IPS DF 19.7 (cell line): ENCODE results near the gene HHLA2.
"Not testable (repeated sequence)": the region's sequence is repeated elsewhere in the genome, so short reads cannot be mapped to it uniquely, and the experiment has no call there.

Experiments
- DNase-seq: peaks from one replicate; pipeline ENCODE4 v3.0.0-alpha.2; 2013; ENCODE audit warnings: low read depth, low spot score

The HHLA2 gene

DNA sequence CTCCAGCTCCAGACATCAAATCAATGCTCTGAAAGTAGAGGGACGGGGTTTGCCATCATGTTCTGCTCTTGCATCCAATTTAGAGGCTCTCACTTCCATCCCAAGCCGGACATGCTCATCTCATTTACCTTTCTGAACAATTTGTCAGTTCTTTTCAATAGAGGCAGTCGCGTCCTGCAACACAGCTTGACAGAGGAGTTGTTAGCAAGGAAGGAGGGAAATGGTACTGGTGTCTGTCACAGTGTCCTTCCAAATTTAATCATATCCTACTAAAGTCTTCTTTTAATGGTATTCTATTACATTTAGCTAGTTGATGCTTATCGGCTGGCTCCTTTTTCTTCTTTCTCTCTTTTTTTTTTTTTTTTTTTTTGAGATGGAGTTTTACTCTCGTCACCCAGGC, 45.6 kb downstream of the HHLA2 start:
- DNase-seq = no peak

DNA sequence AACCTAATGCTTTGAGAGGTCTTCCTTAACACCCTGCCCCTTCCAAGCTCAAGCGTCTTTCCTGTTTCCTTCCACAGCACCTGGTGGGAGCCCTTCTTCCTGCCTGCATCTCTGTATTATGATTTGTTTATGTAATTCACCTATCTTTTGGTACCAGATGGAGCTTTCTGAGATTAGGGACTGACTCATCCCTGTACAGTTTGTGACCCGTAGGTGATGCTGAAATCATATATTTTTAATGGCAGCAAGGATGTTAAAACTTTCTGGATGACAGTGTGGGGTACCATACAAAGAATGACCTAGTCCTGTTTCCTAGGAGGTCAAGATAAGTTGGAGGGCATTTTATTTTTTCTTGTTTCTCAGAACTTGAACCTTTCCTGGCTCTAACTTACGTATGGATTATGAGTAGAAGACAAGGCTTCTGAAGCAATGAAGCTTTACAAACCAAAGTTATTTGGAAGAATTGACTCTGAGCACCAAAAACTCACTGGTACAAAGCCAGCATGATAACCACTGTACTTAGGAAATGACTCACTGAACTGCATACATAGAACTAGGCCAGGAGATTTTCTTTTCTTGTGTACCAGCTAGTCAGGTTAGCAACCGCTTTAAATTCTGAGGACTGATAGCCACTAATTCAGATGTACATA, 46.6 kb downstream of the HHLA2 start:
- no peak for DNase-seq

DNA sequence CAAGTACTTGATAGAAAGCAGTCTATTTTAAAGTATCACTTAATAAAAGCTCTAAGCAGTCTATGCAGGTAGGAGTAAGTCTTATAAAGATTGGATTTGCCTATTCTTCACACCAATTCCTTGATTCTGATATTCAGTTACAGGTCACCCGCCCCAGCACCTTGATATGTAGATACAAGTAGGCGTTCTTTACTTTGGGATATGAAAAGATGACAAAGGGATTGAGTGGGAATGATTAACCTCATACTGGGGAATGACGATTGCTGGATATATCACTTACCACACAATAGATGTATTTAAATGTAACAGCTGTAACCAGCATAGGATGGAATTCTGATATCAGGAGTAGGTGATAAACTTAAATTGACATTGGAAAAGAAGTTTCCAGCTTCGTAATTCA, 47.1 kb downstream of the HHLA2 start:
- DNase-seq = no peak

DNA sequence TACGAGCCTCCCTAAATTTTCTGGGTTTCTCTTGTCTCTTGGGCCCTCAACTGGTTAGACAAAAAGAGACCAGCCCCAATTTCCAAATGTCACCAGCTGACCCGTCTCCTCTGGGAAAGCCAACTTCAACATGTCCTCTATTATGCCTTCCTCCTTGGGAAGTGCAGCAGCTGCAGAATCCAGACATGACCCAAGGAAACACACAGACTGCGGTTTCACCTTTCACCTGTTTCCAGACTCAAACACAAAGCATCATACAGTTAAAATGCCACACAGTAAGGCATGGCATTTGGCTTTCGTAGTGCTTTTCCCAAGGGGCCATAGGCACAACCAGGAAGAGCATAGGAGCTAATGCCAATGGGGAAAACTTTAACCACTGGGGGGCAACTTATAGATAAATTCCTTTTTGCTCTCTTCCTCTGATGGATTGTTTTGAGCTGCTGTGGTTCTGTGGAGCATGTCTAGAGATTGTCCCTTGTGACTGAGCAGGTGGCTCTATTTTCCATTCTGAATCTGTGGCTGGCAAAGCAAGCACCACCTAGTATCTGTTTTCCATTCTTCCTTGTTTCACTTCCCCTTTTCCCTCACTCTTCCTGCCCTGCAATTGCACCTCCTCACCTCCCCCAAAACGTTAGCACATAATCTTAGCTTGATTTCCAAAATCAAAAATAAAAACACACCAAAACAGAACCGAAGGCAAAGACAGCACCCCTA, 49.3 kb downstream of the HHLA2 start:
- no peak for DNase-seq

DNA sequence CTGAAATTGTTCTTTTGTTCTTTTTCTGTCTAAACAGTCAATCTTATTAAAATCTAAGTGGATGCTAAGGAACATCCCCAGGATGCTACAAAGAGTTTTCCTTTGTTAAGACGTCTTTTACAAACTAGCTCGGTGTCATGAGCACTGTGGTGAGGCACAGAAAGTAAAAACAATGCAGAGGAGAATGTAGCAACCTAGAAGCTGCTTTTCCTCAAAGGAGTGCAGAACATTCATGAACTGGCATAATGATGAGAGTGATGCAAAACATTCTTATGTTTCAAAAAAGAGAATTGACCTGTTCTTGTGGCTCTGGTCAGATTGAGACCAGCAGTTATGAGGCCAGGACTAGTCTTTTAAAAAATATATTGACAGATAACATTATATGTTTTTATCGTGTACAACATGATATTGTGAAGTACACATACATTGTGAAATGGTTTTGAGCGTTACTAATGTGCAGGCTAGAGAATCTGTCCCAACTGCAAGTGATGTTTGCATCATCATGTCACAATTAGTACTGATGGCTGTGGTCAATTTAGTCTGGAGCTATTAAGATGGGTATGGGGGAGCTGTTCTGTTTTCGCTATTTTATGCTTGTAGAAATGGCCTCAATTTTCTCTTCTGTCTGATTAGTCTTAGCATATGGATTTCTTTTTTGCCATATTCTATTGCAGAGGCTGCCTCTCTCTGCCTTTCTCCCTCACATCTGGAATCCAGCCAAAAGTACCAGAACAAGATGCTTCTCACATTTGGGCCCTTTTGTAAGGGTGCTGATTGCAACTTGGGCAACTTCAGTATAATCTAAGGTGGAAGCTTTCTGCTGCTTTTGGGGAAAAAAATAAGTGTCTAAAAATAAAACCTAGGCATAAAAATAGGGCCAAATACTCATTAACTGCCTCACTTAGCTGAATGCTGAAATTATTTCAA, 50.2 kb downstream of the HHLA2 start:
- no peak for DNase-seq

DNA sequence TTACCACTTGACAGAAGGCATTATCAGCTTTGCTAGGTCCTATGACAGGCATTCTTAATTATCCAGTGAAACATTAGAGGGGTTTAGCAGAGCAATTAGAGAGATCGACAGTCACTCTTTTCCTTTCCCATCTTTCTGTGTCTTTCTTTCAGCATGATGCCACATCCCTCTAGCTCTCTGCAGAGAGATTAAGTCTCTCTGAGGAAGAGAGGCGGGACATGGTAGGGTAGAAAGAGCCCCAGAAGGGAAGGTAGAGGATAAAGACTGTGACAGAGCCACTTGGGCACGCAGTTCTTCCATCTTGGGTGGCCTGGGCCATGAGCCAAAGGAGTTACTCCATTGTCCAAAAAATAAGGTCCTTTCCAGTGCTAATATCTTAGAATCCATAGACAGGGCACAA, 55.8 kb downstream of the HHLA2 start:
- no peak for DNase-seq

DNA sequence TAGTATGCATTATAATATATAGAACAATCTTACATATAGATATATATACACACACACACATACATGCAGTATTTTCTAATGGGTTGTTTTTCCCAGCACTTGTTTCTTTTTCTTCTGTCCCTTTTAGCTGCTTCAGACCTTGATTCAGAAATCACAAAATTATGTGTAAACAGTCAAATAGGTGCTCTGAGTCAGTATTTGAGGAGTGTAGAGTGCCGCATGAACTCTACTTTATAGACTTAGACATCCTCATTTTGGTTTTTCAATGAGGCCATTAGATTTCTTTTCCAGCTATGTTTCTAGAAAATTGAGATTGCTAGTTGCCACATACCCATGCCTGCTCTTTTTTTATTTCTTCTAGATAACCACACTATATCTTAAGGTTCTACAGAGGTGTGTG, 58.2 kb downstream of the HHLA2 start:
- DNase-seq = no peak

DNA sequence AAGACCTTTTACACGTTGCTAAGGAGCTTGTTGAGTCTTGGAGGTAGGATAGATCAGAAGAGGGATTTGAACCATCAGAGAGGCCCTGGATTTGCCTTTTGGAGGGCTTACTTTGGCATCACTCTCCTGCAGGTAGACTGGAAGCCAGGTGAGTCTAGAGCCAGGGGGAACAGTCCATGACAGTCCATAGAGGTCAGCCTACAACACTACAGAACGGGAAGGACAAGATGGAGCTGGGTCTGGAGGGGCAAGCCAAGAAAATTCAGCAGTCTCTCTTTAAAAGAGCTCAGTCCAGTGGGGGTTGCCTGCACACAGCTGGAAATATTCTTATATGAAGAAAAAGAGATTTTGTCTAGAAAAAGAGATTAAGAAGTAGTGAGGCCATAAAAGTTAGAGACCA, 60.7 kb downstream of the HHLA2 start:
- DNase-seq = no peak

DNA sequence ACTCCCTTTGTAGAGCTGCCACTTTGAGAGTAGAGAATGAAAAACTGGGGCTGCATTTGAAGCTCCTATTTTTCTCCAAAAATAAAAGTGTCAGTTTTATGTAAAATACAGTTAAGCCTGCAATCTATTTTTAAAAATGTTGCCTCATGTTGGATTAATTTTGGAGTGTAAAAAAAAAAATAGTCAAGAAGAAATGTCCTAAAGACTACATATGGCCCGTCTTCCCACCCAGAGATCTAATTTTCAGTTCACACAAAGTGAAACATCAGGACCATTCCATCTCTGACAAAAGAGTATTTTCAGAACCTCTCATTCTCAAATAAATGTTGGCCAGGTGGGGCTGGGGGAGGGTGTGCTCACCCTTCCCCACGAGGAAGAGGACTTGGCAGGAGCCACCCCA, 62.7 kb downstream of the HHLA2 start:
- DNase-seq = no peak

DNA sequence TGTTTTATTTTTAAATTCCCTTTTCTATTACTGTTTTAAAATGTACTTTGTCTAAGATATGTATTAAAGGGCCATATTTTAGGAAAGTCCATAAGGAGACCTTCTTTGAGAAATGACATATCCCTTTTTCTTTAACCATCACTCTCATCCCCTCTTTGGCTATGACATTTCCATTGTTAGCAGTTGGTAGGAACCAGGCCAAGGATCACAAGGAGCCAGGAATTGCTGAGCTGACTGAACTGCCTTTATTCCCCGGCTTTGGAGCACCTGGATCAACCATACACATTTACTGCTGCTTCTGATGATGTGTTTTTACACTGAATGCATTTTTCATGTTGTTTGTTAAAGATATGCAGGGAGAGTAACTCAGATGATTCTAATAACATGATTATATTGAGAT, 79.7 kb downstream of the HHLA2 start:
- no peak for DNase-seq

DNA sequence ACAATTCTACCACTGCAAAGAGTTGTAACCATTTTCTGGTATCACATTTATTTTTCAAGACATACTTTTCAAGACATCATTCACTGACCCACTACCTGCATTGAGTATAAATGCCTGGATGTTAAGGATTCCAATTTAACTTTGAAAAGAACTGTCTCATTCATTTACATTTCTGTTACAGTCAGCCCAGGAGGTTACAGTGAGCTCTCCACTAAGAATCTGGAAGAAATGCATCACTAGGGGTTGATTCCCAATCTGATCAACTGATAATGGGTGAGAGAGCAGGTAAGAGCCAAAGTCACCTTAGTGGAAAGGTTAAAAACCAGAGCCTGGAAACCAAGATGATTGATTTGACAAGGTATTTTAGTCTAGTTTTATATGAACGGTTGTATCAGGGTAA, 81.0 kb downstream of the HHLA2 start:
- DNase-seq = no peak

DNA sequence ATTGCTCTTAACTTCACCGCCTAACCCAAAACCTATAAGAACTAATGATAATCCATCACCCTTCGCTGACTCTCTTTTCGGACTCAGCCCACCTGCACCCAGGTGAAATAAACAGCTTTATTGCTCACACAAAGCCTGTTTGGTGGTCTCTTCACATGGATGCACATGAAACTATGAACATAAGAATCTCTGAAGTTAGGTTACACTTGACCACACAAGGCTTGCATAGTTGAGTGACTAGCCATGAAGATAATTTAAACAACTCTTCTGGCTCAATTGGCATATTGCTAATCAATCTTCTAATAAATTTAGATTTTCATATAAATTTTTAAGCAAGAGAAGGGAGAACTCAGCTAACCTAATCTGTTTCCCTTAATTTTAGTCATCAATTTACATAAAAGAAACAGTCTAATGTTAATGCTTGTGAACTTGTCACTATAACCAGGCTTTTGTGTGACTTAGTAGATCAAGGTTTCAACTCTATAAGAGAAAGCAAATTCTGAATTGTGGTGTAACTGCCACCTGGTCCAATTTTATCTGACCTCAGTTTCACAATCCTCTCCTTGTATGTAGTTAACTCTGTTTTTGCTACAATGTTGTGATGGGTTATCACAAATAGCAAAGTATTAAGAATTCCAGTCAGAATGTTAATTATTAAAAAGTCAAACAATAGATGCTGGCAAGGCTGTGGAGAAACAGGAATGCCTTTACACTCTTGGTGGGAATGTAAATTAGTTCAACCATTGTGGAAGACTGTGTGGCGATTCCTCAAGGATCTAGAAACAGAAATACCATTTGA, 82.0 kb downstream of the HHLA2 start:
- no peak for DNase-seq

DNA sequence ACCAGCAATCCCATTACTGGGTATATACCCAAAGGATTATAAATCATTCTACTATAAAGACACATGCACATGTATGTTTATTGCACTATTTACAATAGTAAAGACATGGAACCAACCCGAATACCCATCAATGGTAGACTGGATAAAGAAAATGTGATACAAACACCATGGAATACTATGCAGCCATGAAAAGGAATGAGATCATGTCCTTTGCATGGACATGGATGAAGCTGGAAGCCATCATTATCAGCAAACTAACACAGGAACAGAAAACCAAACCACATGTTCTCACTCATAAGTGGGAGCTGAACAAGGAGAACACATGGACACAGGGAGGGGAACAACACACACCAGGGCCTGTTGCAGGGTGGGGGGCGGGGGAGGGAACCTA, 82.6 kb downstream of the HHLA2 start:
- DNase-seq = not testable (repeated sequence)

DNA sequence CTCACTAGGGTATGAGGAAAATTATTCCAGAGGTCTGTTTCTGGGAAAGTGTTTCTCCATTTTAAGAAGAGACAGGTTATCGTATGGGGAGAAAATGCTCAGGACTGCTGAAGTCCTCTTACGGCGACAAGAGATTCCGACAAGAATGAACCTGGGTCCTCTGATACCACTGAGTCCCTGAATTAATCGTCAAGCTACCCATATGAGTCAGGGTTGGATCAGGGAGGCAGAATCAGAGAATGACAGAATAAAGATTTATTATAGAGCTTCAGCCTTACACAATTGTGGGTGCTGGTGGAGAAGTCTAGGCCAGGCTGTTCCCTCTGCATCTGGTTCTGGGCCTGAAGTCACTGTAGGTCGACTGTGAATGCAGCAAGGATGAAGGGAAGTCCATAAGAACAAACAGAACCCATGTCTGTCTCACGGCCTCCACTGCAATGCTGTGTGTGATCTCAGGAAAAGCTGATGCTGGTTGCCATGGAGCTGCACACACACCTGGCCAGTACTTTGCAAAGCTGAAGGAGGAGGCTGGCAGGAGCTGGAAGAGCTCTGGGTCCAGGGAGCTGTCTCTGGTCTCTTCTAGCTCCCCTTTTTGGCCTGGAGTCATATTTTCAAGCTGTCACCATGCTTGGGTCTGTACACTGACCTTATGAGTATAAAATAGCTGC, 83.9 kb downstream of the HHLA2 start:
- DNase-seq = no peak

DNA sequence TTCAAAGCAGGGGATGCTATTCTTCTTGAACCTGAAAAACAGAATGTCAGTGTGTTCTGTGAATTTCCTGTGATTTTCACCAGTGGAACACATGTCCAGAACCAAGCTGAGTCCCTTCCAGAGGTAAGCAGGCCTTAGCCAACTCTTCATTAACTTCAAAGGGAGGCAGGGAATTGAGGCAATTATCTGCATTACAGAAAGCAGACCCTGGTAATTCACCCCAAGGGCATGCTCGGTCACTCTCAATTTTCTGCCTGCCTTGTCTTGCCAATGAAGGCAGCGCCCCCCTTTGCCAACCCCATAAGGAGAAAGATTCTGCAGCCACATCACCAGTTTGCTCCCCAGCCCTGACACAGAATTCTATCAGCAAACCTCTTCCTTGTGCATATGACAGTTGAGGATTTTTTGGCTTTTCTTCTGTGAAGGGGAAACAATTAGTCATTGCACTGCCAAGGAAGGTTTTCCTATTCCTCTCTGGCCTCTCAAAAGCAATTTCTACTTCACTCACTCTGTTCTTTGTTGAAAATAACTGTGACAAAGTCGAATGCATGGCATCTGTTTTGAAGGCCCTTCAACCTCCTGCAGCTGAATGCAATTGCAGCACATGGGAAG, 85.3 kb downstream of the HHLA2 start:
- no peak for DNase-seq

DNA sequence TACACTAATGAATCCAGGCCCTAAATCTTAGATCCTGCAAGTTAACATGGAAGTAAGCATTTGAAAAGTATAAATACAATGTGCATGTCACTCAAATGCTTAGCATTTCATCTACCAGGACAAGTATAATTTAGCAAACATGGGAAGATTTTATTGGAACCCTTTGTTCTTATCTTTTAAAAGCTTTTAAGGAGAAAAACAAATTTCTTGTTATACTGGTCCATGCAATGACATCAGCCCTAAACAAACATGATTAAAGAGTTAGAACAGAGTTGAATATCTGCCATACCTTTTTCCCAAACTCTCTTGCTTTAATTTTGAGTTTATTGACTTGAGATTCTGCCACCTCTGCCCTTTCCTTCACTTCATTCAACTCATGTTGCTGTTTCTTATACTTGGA, 87.0 kb downstream of the HHLA2 start:
- no peak for DNase-seq

DNA sequence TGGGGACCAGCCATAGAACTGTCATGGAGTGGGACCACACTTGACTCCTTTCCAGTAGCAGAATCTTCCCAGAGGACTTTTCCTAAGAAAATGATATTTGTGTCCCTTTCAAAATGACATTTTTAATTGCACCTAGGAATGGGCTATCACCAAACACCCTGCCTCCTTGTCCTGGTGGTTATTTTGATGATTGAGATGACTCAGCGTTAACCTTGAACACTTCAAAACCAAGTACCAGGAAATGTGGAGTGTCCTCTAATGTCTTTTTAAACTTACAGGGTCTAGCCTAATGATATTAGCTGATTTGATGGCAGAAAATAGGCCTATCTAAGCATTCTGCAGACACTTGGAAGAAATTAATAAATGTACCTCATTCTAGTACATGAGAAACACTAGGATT, 90.7 kb downstream of the HHLA2 start:
- DNase-seq = no peak

DNA sequence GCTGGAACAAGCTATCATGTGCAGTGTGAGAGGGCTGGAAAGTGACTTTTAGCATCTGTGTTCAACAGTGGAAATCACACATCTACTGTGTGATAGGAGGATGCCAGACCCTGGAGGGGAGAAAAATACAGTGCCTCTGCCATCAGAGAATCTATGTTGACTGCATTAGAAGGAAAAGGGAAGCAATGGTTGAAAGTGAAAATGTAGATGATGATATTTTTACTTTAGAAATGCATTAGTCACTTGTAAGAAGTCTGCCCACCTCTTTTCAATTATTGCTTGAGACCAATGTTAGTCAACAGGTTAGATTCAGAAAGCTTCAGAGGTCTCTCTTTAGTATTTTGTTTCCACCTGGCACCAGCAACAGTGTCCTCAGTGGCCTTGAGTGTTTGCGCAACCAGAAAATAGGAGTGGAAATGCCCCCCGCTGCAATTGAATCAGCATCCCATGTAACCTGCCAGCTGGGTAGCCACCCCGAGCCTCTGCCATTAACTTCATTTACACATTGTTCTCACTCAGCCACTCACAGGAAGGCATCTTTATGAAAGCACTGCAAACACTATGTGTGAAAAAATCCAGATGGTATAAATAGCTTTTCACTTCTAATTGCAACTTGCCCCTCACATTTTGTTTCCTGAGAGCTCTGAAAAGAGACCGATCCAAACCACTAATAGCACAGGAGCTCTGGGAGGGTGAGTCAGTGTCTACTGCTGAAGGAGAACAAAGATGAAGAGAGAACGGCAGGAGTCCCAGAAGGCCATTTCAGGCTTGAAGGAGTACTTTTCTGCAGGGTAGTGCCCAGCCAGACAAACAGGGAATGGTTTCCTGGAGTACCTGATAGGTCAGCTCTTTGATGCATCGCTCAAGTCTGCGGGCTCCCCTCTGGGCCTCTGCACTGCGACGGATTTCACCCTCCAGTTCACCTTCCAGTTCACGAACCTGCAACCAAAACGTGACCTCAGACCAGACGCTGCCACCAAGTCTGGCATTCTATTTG, 92.1 kb downstream of the HHLA2 start:
- DNase-seq = no peak

DNA sequence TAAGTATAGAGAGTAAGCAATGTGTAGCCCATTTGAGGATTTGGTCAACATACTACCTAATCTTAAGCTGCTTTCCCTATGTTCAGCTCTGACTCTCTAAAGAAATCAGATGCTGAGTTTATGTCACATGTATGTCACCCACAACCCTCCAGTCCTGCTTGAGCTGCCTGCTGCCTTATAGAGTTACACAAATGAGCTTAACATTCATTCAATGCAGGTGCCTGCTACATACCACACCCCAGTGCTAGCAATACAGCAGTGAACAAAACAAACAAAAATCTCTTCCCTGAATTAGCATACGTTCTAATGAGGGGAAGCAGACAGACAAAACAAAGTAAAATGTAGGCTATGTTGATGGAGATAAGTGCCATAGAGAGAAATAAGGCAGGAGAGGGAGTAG, 93.0 kb downstream of the HHLA2 start:
- no peak for DNase-seq
